ENCODE measurements around the gene ARHGEF10L. TPM values are rescaled to one million over a fixed set of nuclear protein-coding genes. Genes with fewer than 3 reads are reported as not detected.

The ARHGEF10L gene
- total RNA-seq, 2 donors from 2014 or later = not detected

DNA sequence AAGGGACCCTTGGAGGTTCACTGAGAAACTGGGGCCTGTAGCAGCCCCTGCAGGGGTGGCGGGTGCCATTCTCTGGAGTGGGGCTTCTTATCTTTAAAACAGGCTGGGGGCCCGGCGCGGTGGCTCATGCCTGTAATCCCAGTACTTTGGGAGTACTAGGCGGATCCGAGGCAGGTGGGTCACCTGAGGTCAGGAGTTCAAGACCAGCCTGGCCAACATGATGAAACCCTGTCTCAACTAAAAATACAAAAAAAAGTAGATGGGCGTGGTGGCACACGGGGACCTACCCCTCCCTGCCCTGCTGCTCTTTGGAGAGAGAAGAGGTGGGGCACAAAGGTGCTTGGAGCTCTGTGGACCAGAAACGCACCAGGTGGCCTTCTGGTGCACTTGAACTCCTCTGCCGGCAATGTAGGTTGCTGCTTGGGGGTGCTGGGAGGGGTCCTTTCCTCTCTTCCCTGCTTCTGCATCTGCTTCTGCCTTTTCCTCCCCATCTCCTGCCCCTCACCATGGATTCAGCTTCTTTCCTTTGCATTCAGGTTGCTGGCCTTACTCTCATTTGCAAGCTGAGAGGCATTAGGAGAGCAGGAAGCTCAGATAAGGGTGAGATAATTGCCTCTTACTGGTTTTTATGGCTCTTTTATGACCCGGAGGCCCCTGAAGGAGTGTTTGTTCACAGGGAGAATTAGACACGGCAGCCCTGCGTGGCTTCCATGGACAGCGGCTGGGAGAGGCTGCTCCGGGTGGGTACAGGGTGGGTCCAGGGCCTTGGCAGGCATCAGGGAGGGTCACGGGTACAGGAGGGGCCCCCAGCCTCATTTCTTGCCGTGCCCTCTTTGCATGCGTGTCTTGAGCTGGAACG lies 57.4 kb downstream of the ARHGEF10L start:
- no peaks in the 10 kb centered on the region for H3K9me3 Mint-ChIP-seq
- no peaks in the 10 kb centered on the region for H3K36me3 Mint-ChIP-seq (ENCODE audit: low read depth)
- no peak for ATAC-seq (replicated peaks)
- no peaks in the 10 kb centered on the region for H3K4me1 Mint-ChIP-seq
- H3K4me3 Mint-ChIP-seq = no peak overlapping the region
- no peak overlapping the region for H3K27ac Mint-ChIP-seq
- peaks cover 3% of the 10 kb centered on the region for H3K27me3 Mint-ChIP-seq

DNA sequence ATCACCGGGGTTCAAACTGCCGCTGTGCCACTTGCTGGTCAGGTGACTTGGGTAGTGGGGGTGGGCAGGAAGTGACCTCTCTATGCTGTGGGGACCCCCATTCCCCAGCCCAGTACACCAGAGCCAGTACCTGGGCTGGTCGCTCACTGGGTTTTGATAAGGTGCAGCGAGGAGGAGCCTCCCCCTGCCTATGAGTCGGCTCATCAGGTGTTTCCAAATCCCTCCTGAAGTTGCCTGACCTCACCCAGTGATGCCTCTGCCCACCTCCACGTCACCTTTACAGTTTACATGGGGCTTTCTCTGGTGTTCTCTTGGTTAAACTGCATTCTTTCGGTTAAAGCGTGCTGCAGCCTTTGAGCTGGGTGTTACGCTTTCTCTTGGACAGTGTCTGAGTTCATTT lies 58.2 kb downstream of the ARHGEF10L start:
- Mint-ChIP-seq H3K4me3 (no peak overlapping the region), H3K9me3 (no peaks in the 10 kb centered on the region), H3K27me3 (peaks cover 3% of the 10 kb centered on the region), H3K36me3 (ENCODE audit: low read depth) (no peaks in the 10 kb centered on the region), H3K4me1 (no peaks in the 10 kb centered on the region), H3K27ac (no peak overlapping the region)
- ATAC-seq (replicated peaks) = no peak

DNA sequence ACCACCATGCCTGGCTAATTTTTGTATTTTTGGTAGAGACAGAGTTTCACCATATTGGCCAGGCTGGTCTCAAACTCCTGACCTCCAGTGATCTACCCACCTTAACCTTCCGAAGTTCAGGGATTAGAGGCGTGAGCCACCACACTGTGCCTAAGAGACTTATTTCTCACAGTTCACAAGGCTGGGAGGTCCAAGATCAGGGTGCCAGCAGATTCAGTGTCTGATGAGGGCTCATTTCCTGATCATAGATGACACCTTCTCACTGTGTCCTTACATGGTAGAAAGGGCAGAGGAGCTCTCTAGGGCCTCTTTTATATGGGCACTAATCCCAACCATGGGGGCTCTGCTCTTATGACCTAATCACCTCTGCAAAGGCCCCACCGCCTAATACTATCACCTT lies 58.8 kb downstream of the ARHGEF10L start:
- ATAC-seq (replicated peaks) = no peak
- Mint-ChIP-seq H3K27me3 (peaks cover 3% of the 10 kb centered on the region), H3K9me3 (no peaks in the 10 kb centered on the region), H3K36me3 (ENCODE audit: low read depth) (no peaks in the 10 kb centered on the region), H3K27ac (no peak overlapping the region), H3K4me1 (no peaks in the 10 kb centered on the region), H3K4me3 (no peak overlapping the region)

DNA sequence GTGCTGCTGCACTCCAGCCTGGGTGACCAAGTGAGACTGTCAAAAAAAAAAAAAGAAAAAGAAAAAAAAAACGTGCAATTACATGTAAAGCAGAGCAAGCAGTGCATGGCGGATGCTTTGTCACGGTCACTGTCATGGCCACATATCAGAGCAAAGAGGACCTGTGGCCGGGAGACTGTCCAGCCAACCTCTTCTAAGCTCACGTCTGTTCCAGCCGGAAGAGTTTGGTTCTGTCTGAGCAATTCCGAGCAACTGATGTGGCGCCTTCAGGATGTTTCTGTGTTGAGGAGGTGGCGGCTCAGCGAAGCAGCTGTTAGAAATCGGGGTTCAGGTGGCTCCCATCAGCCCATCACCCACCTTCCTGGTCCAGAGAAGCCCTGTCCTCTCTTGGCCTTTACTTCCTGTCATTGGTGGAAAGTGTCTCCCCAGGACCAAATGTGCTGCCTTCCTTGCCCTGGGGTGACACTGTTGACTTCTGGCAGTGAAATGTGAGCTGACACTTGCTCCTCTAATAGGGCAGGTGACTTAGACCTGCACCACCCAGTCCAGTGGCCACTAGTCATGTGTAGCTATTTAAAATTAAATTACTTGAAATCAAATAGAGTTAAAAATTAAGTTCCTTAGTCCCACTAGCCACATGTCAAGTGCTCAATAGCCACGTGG lies 59.9 kb downstream of the ARHGEF10L start:
- H3K4me3 Mint-ChIP-seq = no peak overlapping the region
- H3K27ac Mint-ChIP-seq = no peak overlapping the region
- H3K36me3 Mint-ChIP-seq (ENCODE audit: low read depth) = no peaks in the 10 kb centered on the region
- peaks cover 7% of the 10 kb centered on the region for H3K27me3 Mint-ChIP-seq
- ATAC-seq (replicated peaks) = no peak
- no peaks in the 10 kb centered on the region for H3K9me3 Mint-ChIP-seq
- H3K4me1 Mint-ChIP-seq = no peaks in the 10 kb centered on the region

DNA sequence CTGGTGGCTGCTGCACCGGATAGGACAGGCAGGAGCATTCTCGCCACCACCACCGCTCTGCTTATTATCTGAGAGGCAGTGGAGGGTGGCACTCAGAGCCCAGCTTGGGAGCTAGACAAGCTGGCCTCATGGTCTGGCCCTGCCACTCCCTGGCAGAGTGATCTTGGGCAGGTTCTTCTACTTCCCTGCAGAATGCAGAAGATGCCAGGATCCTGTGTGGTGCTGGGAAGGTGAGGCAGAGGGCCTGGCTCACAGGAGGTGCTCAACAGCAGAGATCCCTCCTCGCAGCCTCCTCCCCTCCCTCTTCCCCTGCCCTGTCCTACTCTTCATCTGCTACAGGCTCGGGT lies 60.4 kb downstream of the ARHGEF10L start:
- H3K4me3 Mint-ChIP-seq = no peak overlapping the region
- peaks cover 7% of the 10 kb centered on the region for H3K27me3 Mint-ChIP-seq
- no peaks in the 10 kb centered on the region for H3K9me3 Mint-ChIP-seq
- H3K4me1 Mint-ChIP-seq = no peaks in the 10 kb centered on the region
- H3K36me3 Mint-ChIP-seq (ENCODE audit: low read depth) = no peaks in the 10 kb centered on the region
- H3K27ac Mint-ChIP-seq = no peak overlapping the region
- ATAC-seq (replicated peaks) = no peak

DNA sequence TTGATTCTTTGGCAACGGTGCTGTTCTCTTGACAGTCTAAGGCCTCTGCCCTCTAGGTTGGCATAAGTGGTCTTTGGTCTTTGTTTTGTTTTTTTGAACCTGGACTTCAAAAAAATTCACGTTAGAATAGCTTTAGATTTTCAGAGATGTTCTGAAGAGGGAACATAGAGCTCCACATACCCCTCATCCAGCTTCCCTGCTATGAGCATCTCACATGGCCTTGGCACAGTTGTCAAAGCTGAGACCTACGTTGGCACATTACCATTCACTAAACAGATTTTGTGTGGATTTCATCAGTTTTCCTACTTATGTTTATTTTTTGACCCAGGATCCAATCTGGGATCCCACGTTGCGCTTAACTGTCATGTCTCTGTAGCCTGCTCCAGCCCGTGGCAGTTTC lies 60.8 kb downstream of the ARHGEF10L start:
- Mint-ChIP-seq H3K27me3 (peaks cover 7% of the 10 kb centered on the region), H3K9me3 (no peaks in the 10 kb centered on the region), H3K4me3 (no peak overlapping the region), H3K36me3 (ENCODE audit: low read depth) (no peaks in the 10 kb centered on the region), H3K4me1 (no peaks in the 10 kb centered on the region), H3K27ac (no peak overlapping the region)
- no peak for ATAC-seq (replicated peaks)

DNA sequence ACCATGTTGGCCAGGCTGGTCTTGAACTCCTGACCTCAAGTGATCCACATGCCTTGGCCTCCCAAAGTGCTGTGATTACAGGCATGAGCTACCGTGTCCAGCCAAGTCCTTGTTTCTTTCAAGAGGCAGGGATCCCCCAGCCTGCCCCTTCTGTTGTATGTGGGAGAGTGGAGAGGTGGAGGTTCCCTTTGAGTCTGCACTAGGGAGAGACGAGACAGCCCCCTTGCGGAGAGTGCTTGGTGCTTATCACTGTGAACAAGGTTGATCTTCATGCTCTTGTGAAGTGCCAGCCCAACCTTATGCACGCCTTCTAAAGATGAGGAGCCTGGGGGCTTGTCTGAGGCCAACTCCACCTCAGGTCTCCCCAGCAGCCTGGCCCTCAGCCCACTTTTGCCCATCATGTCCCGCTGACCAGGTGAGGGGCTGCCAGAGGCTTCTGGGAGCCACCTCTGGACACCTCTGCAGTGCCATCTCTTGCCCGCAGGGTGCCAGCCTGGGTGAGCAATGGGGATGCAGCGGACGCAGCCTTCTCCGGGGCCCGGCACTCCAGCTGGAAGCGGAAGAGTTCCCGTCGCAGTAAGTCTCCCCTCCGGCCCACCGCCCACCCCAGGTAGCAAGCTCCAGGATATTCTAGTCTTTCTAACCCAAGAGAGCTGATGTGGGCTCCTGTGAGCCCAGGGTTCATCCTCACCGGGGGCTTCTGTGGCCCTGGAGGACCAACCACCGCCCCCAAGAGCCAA lies 62.3 kb downstream of the ARHGEF10L start:
- H3K36me3 Mint-ChIP-seq (ENCODE audit: low read depth) = no peaks in the 10 kb centered on the region
- ATAC-seq (replicated peaks) = no peak
- H3K9me3 Mint-ChIP-seq = no peaks in the 10 kb centered on the region
- no peaks in the 10 kb centered on the region for H3K4me1 Mint-ChIP-seq
- peaks cover 7% of the 10 kb centered on the region for H3K27me3 Mint-ChIP-seq
- no peak overlapping the region for H3K27ac Mint-ChIP-seq
- H3K4me3 Mint-ChIP-seq = no peak overlapping the region

DNA sequence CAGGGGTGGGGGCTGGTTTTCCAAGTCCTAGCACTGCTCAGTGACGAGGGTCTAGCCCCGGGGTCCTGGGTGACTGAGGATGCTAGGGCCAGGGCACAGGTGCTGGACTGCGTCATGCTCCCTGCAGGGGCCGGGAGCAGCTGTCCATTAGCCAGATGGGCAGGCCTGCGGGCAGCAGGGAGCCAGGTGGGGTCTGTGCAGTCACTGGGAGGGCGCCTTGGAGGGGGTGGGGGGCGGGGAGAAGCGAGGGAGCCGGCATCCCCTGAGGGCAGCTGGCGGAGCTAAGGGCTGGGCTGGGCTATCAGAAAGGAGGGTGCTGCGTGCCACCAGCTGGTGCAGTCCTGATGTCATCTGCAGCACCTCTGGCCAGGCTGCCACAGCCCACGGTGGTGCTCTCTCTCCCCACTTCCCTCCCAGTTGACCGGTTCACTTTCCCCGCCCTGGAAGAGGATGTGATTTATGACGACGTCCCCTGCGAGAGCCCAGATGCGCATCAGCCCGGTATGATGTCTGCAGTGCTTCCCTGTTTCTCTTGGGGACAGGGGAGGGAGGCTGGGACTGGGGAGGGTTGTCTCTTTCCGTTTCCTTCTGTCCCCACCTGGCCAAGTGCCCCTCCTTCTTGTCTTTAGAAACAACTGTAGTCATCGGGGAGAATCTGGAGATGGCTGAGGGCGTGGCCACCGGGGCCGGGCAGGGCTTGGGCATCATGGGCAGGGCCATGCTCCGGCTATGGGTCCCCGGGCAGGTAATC lies 63.8 kb downstream of the ARHGEF10L start:
- Mint-ChIP-seq H3K27ac (no peak overlapping the region), H3K4me1 (no peaks in the 10 kb centered on the region), H3K9me3 (no peaks in the 10 kb centered on the region), H3K36me3 (ENCODE audit: low read depth) (no peaks in the 10 kb centered on the region), H3K4me3 (no peak overlapping the region), H3K27me3 (peaks cover 7% of the 10 kb centered on the region)
- ATAC-seq (replicated peaks) = no peak

DNA sequence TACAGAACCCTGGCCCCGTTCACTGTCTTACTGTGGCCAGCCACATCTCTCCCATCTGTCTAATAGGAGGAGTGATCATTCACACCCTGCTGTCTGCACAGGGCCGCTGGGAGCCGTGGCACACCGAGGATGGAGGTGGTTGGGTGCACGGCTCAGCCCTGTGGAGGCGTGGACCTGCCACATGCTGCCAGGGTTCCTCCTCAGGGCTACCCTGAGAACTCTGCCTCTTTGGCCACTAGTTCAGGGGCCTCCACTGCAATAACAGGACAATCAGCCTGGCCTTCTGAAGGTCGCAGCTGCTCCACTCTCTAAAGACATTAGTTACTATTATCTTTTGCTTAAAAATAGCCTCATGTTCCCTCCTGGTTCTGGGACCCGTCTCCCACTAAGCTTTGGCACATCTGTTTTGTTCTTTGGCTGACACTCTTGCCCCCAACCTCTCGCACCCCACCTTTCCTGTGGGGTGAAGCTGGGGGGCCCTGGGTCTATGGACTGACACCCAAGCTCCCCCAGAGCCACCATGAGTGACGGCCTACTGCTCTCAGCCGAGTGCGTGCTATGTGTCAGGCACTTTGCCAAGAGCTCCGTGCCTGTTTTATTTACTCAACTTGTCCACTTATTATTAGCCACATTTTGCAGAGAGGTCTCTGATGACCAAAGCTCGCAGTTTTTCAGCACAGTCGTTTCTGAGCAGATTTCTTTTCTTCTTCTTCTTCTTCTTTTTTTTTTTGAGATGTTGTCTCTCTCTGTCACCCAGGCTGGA lies 66.3 kb downstream of the ARHGEF10L start:
- Mint-ChIP-seq H3K36me3 (ENCODE audit: low read depth) (no peaks in the 10 kb centered on the region), H3K4me1 (no peaks in the 10 kb centered on the region), H3K4me3 (no peak overlapping the region), H3K27me3 (peaks cover 4% of the 10 kb centered on the region), H3K27ac (no peak overlapping the region), H3K9me3 (no peaks in the 10 kb centered on the region)
- no peak for ATAC-seq (replicated peaks)

DNA sequence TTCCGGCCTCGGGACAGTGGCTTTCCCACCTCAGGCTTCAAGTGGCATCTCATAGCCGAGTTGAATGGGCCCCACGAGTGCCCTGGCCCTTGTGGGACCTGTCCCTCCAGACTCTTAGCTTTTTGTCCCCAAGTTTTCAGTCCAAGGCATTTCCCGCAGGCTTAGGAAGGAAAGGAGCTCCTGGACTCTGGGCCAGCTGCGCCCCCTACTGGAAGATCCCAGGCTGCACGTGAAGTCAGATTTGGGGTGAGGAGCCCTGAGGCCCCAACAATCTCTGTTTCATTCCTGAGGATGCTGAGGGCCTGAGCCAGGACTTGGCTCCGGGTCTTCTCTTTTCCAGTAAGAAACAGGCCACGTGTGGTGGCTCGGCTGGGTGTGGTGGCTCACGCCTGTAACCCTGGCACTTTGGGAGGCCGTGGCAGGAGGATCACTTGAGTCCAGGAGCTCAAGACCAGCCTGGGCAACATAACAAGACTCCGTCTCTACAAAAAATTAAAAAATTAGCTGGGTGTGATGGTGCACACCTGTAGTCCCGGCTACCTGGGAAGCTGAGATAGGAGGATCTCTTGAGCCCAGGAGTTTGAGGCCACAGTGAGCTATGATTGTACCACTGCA lies 67.4 kb downstream of the ARHGEF10L start:
- H3K36me3 Mint-ChIP-seq (ENCODE audit: low read depth) = no peaks in the 10 kb centered on the region
- no peak for ATAC-seq (replicated peaks)
- H3K27me3 Mint-ChIP-seq = peaks cover 4% of the 10 kb centered on the region
- no peak overlapping the region for H3K27ac Mint-ChIP-seq
- H3K9me3 Mint-ChIP-seq = no peaks in the 10 kb centered on the region
- H3K4me1 Mint-ChIP-seq = no peaks in the 10 kb centered on the region
- no peak overlapping the region for H3K4me3 Mint-ChIP-seq

DNA sequence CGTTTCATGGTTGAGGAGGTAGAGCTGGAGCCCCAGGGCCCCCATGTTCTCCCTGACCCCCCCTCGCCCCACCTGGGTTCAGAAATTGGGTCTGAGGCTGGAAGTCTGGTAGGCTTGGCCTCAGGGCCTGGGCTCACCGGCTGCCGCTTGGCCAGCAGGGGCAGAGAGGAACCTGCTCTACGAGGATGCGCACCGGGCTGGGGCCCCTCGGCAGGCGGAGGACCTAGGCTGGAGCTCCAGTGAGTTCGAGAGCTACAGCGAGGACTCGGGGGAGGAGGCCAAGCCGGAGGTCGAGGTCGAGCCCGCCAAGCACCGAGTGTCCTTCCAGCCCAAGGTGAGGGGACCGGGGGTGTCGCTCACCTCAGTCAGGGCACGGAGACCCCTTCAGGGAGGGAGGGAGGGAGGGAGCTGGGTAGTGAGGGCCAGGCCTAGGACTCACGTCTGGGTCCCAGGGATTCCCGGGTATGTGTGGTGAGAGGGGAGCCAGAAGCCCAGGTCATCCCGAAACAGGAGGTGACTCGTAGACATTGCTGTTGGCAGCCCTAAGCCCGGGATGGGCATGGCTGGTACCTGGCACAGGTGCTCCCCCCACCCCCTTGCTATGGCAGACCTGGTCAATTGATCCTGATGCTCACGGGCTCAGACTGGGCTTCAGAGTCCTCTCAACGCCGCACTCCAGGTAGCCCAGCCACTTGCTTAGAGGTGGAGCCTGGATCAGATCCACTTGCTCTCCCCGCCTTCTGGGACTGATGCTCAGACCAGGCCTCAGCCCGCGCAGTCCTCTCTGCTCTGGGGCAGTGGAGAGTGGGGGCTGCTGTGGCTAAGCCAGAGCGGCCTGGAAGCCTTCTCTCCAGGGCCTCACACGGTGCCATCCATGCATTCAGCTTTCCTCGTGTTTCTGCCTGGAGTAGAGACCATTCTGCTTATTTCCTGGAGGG lies 68.4 kb downstream of the ARHGEF10L start:
- H3K4me1 Mint-ChIP-seq = no peaks in the 10 kb centered on the region
- H3K27ac Mint-ChIP-seq = no peak overlapping the region
- H3K36me3 Mint-ChIP-seq (ENCODE audit: low read depth) = no peaks in the 10 kb centered on the region
- H3K4me3 Mint-ChIP-seq = no peak overlapping the region
- H3K27me3 Mint-ChIP-seq = peaks cover 8% of the 10 kb centered on the region
- no peaks in the 10 kb centered on the region for H3K9me3 Mint-ChIP-seq
- no peak for ATAC-seq (replicated peaks)

DNA sequence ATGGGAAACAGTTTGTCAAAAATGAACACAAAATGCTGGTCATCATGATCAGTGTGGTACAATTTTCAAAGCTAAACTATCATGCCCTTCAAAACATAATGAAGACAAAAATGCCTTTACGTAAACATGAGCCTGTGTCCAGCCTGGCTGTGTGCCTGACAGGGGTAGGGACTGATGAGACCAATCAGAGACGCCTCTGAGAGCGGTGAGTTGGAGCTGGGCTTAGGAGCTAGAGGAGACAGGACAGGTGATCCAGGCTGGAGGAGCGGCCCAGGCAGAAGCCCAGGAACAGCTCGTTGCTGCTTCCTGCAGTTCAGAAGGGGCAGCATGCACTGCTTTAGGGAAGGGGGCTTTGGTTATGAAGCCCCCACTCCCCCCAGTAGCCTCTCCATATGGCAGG lies 70.0 kb downstream of the ARHGEF10L start:
- no peak for ATAC-seq (replicated peaks)
- Mint-ChIP-seq H3K27me3 (peaks cover 4% of the 10 kb centered on the region), H3K4me1 (no peaks in the 10 kb centered on the region), H3K9me3 (no peaks in the 10 kb centered on the region), H3K4me3 (no peak overlapping the region), H3K36me3 (ENCODE audit: low read depth) (no peaks in the 10 kb centered on the region), H3K27ac (no peak overlapping the region)

DNA sequence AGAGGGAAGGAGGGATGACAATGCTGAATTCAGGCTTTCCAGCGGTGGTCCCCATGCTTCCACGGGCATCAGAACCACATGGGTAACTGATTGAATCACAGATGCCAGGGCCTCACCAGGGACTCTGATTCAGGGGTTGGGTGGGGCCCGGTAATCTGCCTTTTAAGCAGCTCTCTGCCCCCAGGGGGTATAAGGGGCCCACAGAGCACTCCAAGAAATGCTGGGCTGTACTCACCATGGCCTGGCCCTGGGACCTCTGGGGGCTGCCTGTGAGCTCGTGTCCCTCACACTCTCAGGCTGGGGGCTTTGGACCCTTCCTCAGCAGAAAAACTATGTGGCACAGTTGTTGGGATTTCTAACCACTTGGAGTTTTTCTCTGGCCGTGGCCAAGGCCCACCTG lies 70.6 kb downstream of the ARHGEF10L start:
- Mint-ChIP-seq H3K27me3 (peaks cover 6% of the 10 kb centered on the region), H3K4me1 (no peaks in the 10 kb centered on the region), H3K36me3 (ENCODE audit: low read depth) (no peaks in the 10 kb centered on the region), H3K9me3 (no peaks in the 10 kb centered on the region), H3K27ac (no peak overlapping the region), H3K4me3 (no peak overlapping the region)
- ATAC-seq (replicated peaks) = no peak

Data from activated T-helper 17 cell treated with anti-CD3 and anti-CD28 coated beads, Interleukin-2, amount 50 U/mL, for 72 hours (primary cell).